K562 (cell line): ENCODE measurements around the gene IRS1. TPM values are rescaled to one million over a fixed set of nuclear protein-coding genes. Genes with fewer than 3 reads are reported as not detected.

Experiments
- ATAC-seq: fragments of 200-7000 bp; cut with Tn5 transposase; 3 replicates; pipeline ENCODE4 v1.9.1; 2020; ENCODE audit warnings: moderate library complexity
- BruUV-seq: library from RNA; stranded (reverse); fragments of 400-500 nt; replicated peaks from 2 replicates; lab custom pipeline; 2021; lab: Mats Ljungman, UMichigan
- CTCF ChIA-PET: fragments of 300-600 bp; formaldehyde crosslinking; extraction: SDS; loops from one replicate; lab custom pipeline; 2021; ENCODE audit warnings: low intra/inter-chr PET ratio; lab: Yijun Ruan, JAX
- POLR2A ChIA-PET: fragments of 300-600, 350-650 bp; sonication (Branson Sonifier 250); formaldehyde crosslinking; extraction: SDS; loops from one replicate; lab custom pipeline; 2021; ENCODE audit warnings: antibody characterized with exemption, inconsistent platforms; lab: Yijun Ruan, JAX
- DNase-seq, 4 experiments: peaks; one replicate each; pipeline versions ENCODE4 v3.0.0 to v3.0.0-alpha.2; 2011 to 2018; ENCODE audit warnings: low spot score in 3 of 4, mixed read lengths in 3 of 4; ENCODE audit errors: extremely low read depth in 1 of 4
- FAIRE-seq: peaks from 2 replicates; lab custom pipeline; 2011; peaks lifted over from hg19 to GRCh38; lab: Jason Lieb, UNC
- H2AFZ ChIP-seq: 2 replicates; pipeline ENCODE4 v1.6.0; 2011; ENCODE audit warnings: low read depth, low read length, control low read depth, inconsistent platforms
- H3K27ac ChIP-seq: fragments of 200-600 bp; 3 replicates; pipeline ENCODE4 v1.8.0; 2011; ENCODE audit warnings: low read depth, mild to moderate bottlenecking, control low read depth, inconsistent platforms, low read length, moderate library complexity, mixed read lengths; ENCODE audit errors: extremely low read depth
- H3K27me3 ChIP-seq, 2 experiments: fragments of 300-600 bp in 1 of 2; 2 replicates in 1 of 2; 3 replicates in 1 of 2; pipeline versions ENCODE4 v1.6.0 to v1.8.0; 2011; ENCODE audit warnings: inconsistent platforms in 2 of 2, low read length in 2 of 2, mild to moderate bottlenecking in 1 of 2, mixed read lengths in 1 of 2, moderate library complexity in 1 of 2; ENCODE audit not compliant: control insufficient read depth in 2 of 2, insufficient read depth in 2 of 2
- H3K36me3 ChIP-seq: fragments of 300-600 bp; 3 replicates; pipeline ENCODE4 v1.8.0; 2011; ENCODE audit warnings: mild to moderate bottlenecking, low read length, inconsistent platforms; ENCODE audit not compliant: control insufficient read depth, insufficient read depth
- H3K4me1 ChIP-seq, 2 experiments: fragments of 200-600 bp in 1 of 2; replicated peaks in 1 of 2; 2 replicates in 1 of 2; 3 replicates in 1 of 2; pipeline versions ENCODE4 v1.5.1 to v1.8.0; 2011; ENCODE audit warnings: inconsistent platforms in 2 of 2, low read length in 2 of 2, mild to moderate bottlenecking in 1 of 2, mixed read lengths in 1 of 2, moderate library complexity in 1 of 2; ENCODE audit not compliant: control insufficient read depth in 2 of 2, insufficient read depth in 2 of 2
- H3K4me2 ChIP-seq: 2 replicates; pipeline ENCODE4 v1.6.1; 2011; ENCODE audit warnings: low read length, control low read depth, inconsistent platforms, mixed read lengths; ENCODE audit not compliant: insufficient read depth
- H3K4me3 ChIP-seq: fragments of 200-600 bp; sonication (generic), shearing (Covaris generic); 2 replicates; pipeline ENCODE4 v1.5.1; 2016; ENCODE audit warnings: control low read depth, inconsistent platforms
- H3K79me2 ChIP-seq: fragments of 200-600 bp; 3 replicates; pipeline ENCODE4 v1.8.0; 2011; ENCODE audit warnings: low read length, inconsistent platforms; ENCODE audit not compliant: control insufficient read depth, insufficient read depth
- H3K9ac ChIP-seq, 2 experiments: 2 replicates each; pipeline versions ENCODE4 v1.6.0 to v1.6.1; 2011; ENCODE audit warnings: low read depth in 2 of 2, low read length in 2 of 2, control low read depth in 1 of 2, inconsistent platforms in 1 of 2, mild to moderate bottlenecking in 1 of 2, mixed read lengths in 1 of 2; ENCODE audit not compliant: insufficient read depth in 1 of 2
- H3K9me1 ChIP-seq: one replicate; pipeline ENCODE4 v1.6.0; 2011; ENCODE audit warnings: inconsistent platforms, mild to moderate bottlenecking, low read length, moderate library complexity; ENCODE audit not compliant: control insufficient read depth, insufficient read depth
- H3K9me3 ChIP-seq: replicated peaks from 2 replicates; pipeline ENCODE4 v1.5.1; 2011; ENCODE audit warnings: low read depth, low read length, inconsistent platforms; ENCODE audit not compliant: control insufficient read depth, insufficient read depth
- H4K20me1 ChIP-seq: replicated peaks from 2 replicates; pipeline ENCODE4 v1.6.1; 2011; ENCODE audit warnings: low read length, inconsistent platforms, mixed read lengths; ENCODE audit not compliant: control insufficient read depth, insufficient read depth
- ILF3 ChIP-seq: fragments of 450-650 bp; IDR thresholded peaks from 2 replicates; pipeline ENCODE4 v1.6.1; 2018; ENCODE audit warnings: antibody characterized with exemption, mild to moderate bottlenecking, moderate library complexity, borderline replicate concordance
- L3MBTL2 ChIP-seq: fragments of 450-650 bp; IDR thresholded peaks from 2 replicates; pipeline ENCODE4 v1.6.1; 2016; ENCODE audit warnings: mild to moderate bottlenecking, moderate library complexity
- NFE2 ChIP-seq: IDR thresholded peaks from 2 replicates; pipeline ENCODE4 v1.6.1; 2014; ENCODE audit warnings: antibody characterized with exemption, low read depth
- SPI1 ChIP-seq: IDR thresholded peaks from 2 replicates; pipeline ENCODE4 v1.6.1; 2011; ENCODE audit warnings: low read depth, low read length, control low read depth, borderline replicate concordance
- SUPT5H ChIP-seq: fragments of 450-650 bp; IDR thresholded peaks from 2 replicates; pipeline ENCODE4 v1.6.1; 2016
- TFAM ChIP-seq: fragments of 250-450 bp; sonication (Bioruptor Pico); conservative IDR thresholded peaks from 2 replicates; pipeline ENCODE4 v1.5.0; 2021; ENCODE audit warnings: mild to moderate bottlenecking, moderate library complexity
- XRCC3 ChIP-seq: fragments of 450-650 bp; IDR thresholded peaks from 2 replicates; pipeline ENCODE4 v1.6.1; 2017; ENCODE audit warnings: mild to moderate bottlenecking, moderate library complexity
- ZBTB8A ChIP-seq: fragments of 450-650 bp; IDR thresholded peaks from 2 replicates; pipeline ENCODE4 v1.6.1; 2018; ENCODE audit warnings: mild to moderate bottlenecking, moderate library complexity; ENCODE audit not compliant: partially characterized antibody
- WGBS: fragments of 100-300 bp; shearing (Covaris generic); methylation state at CpG from one replicate; pipeline ENCODE4 v1.1.6; 2016; ENCODE audit warnings: low coverage, mixed read lengths; ENCODE audit not compliant: insufficient coverage; ENCODE audit errors: missing lambda C conversion rate; 5-methylcytosine and 5-hydroxymethylcytosine counted together
- in situ Hi-C: fragments of 300-500 bp; cut with MboI; formaldehyde crosslinking; loops from 4 replicates; pipeline ENCODE4 v1.15.0; 2018; ENCODE audit warnings: inconsistent platforms, mixed read lengths
- intact Hi-C: fragments of 100-400 bp; cut with micrococcal nuclease; formaldehyde crosslinking; loops from 2 replicates; pipeline ENCODE4 v1.14.2; 2022
- polyA plus RNA-seq, 8 experiments: library from polyadenylated mRNA; depleted of rRNA in 4 of 8; stranded (reverse) in 5 of 8; unstranded in 3 of 8; fragments of >200 nt; fragmentation: Nextera tagmentation in 2 of 8; fragmentation: Illumina TruSeq in 1 of 8; extraction: Ambion mirVana in 2 of 8; extraction: Trizol in 1 of 8; gene quantifications; 2 replicates each; pipeline versions ENCODE4 v1.2.1 to v1.2.3, GENCODE V29; 2011 to 2014; ENCODE audit warnings: inconsistent platforms in 1 of 8, missing spikeins in 1 of 8
- total RNA-seq, 7 experiments: library from RNA; depleted of rRNA in 6 of 7; stranded (reverse); fragments of >200 nt in 6 of 7; fragmentation: Illumina TruSeq in 2 of 7; extraction: Trizol in 2 of 7; gene quantifications; 2 replicates each; pipeline versions ENCODE4 v1.2.1 to v1.2.3, GENCODE V29; 2011 to 2021; ENCODE audit warnings: low replicate concordance in 1 of 7
- TF ChIP-seq, protein P1 (sequence below): IDR thresholded peaks from 2 replicates; pipeline ENCODE4 v1.6.1; 2011; ENCODE audit not compliant: insufficient read length; ENCODE audit errors: extremely low read depth

IRS1 gene
- total and polyA plus RNA-seq, 9 of the 15 experiments (the other 6 are each of a cell fraction or from before 2014, with no cell fraction given): under 0.01 to 0.31 (median 0.08) TPM; not detected in 1

DNA sequence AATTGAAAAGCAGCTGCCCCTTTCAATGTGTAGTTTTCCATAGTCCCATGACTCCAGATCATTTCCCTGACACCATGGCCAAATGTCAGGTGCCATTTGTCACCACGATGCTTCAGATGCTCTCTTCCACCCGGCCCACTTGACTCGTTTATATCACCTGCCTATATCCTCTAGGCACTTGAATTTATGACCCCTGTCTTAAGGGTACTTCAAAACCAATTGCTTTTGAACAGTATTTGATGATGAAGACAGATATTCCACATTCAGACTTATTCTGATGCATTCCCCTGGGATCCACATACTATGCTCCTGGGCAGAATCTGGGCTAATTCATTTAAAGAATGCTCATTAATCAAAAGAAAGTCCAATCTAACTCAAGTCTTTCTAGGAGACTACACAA lies 19.3 kb upstream of the IRS1 start:
- Histone ChIP-seq H3K4me2 (no peak overlapping the region), H3K9me3 (no peaks in the 10 kb centered on the region), H3K36me3 (no peaks in the 10 kb centered on the region), H3K79me2 (no peaks in the 10 kb centered on the region), H3K27me3 (0 out of 5 replicates have a peak, but pooled peaks cover 0 to 4% of the 10 kb centered on the region in 2 experiments), H4K20me1 (no peaks in the 10 kb centered on the region), H3K27ac (no peak overlapping the region), H3K9me1 (no peaks in the 10 kb centered on the region), H3K9ac (no peak overlapping the region), H3K4me3 (no peak overlapping the region), H2AFZ (no peak overlapping the region)
- in situ Hi-C loops: loop anchor here (25.0 kb wide), 1 partner anchor 1157 kb away; no protein-coding TSS in a partner anchor
- intact Hi-C loops: no loop called here
- no peak for DNase-seq
- CTCF ChIA-PET: no interaction called here
- FAIRE-seq: no peak
- BruUV-seq: no TSS peak
- no peak for ATAC-seq
- TF ChIP-seq XRCC3 (no peak), ZBTB8A (no peak), NFE2 (no peak), L3MBTL2 (no peak), TFAM (CRISPR knock-in tag) (no peak), SPI1 (no peak), ILF3 (no peak), SUPT5H (no peak)
- TF ChIP-seq, protein P1, sequence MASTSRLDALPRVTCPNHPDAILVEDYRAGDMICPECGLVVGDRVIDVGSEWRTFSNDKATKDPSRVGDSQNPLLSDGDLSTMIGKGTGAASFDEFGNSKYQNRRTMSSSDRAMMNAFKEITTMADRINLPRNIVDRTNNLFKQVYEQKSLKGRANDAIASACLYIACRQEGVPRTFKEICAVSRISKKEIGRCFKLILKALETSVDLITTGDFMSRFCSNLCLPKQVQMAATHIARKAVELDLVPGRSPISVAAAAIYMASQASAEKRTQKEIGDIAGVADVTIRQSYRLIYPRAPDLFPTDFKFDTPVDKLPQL: no peak
- TF ChIP-seq, all 486 proteins: peak for 0
- POLR2A ChIA-PET: no interaction called here
- WGBS: 14% methylated on average over 3 of the region's 3 CpGs
- no peaks in the 10 kb centered on the region for H3K4me1 ChIP-seq
